Fibroblast of skin of right biceps (primary cell): ENCODE data around the gene CATSPER2.
"Not testable (repeated sequence)": the region's sequence is repeated elsewhere in the genome, so short reads cannot be mapped to it uniquely, and the experiment has no call there.

ENCODE experiments used
- DNase-seq: peaks from one replicate; pipeline ENCODE4 v3.0.0-alpha.2; 2013

Gene CATSPER2

DNA sequence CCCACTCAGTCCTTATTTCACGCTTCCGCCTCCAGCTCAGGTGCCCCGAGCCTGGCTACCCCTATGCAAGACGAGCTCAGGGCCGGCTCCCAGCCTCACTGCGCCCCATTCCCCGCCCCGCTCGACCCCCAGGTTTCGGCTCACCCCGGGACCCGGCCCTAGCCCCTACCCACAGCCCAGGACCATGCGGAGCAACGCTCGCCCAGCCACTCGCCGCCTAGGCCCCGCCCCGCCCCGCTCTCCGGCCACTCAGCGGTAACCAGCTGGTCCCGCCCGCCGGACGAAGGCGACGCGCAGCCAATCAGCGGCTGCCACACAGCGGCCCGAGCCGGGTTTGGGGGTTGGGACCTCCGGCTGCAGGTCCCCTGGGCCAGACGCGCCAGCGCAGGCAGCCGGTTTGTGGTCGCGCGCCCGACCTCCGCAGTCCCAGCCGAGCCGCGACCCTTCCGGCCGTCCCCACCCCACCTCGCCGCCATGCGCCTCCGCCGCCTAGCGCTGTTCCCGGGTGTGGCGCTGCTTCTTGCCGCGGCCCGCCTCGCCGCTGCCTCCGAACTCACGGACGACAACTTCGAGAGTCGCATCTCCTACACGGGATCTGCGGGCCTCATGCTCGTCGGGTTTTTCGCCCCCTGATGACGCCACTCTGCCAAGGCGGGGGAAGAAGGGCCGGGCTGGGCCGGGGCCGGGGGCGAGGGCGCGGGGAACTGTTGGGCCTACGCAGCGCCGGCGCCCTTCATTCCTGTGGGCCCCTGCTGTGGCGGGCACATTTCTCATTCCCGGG, at the start of gene CATSPER2:
Gene CATSPER2, minus strand, starts transcription at position 196 of the 781 bp plus-strand sequence. CDS start 783 bp downstream, outside the sequence.
- no peak for DNase-seq

DNA sequence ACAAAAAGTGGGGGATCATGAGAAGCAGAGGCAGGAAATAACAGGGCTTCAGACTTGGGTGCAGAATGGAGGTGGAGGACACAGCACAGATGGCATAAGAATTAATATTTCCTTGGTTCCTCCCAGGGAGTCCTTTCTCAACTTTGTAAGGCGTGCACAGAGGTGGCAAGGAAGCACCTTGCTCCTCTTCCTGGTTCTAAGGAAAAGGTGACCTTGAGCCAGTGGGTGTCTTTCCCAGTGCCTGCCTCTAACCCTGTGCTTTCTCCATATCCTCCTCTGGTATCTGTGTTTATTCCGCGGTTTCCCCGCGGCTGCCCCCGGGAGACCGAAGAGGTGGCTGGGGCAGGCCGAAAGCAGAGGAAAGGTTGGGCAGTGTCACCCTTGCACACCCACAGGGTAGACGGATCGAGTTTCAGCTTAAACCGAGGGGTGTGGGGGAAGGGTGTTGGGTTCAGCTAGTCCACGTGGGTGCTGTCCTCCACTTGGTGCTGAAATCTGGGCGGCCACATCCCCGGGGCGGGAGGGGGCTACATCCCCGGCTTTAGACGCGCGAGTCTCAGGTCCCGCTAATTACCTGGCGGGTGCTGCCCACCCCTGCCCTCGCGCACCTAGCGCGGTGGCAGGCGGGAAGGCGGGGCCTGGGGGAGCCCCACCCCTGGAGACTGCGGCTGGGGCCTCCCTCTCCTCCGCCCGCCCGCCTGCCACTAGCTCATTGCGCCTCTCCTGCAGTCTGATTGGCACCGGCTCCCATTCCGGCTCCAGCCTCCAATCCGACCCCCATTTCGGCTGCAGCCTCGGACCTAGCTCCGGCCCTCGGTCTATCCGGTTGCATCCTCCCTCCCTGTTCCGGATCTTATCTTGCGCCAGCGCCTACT, 44.7 kb upstream of the CATSPER2 start, which contains the start of gene CKMT1A:
Gene CKMT1A, plus strand, starts transcription at position 712 of the 875 bp plus-strand sequence. CDS start 192 bp downstream, outside the sequence.
- DNase-seq: not testable (repeated sequence)

DNA sequence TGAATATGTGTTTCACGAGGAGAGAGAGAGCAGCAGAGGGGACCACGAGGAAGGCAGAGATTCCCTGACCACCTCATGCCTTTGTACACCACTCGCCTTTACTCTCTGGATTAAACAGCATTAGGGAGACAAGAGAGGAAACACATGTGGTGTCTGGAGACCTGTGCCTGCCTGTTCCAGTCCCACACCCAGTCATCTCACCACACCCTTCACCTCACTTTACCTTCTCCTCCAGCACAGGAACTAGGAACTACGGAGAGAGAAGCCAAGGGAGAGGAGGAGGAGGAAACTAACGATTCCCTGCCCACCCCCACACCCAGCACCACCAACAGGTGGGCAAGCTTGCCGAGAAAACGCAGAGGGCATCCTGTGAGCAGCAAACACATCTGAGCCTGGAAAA, 44.0 kb upstream of the CATSPER2 start:
- not testable (repeated sequence) for DNase-seq

DNA sequence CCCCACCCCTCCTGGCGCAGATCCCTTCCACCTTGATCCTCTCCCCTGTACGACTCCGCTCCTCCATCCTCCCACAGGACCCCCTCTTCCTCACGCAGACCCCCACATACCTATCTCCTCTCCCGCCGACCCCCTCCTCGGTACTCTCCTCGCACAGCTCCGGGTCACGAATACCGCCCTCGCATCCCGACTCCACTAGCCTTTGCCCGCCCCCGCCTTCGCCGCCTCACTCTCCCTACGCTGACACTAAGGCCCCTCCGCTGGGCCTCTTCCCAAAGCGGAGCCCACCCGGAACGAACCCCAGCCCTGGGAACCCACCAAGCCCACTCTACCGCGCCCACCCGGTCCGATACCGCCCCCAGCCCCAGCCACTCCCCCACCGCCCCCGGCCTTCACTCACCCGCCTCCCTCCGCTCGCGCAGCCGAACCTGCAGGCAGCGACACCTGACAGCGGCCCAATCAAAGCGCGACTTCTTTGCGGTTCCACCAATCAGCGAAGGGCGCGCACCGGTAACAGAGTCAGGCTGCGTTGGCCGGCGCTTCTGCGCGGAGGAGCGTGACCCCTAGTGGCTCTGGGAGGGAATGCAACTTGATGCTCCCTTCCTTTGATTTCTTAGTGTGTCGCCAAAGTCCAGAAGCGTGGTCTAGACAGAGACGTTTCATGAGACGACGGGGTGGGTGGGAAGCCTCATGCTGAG, 41.1 kb upstream of the CATSPER2 start:
- DNase-seq: not testable (repeated sequence)

DNA sequence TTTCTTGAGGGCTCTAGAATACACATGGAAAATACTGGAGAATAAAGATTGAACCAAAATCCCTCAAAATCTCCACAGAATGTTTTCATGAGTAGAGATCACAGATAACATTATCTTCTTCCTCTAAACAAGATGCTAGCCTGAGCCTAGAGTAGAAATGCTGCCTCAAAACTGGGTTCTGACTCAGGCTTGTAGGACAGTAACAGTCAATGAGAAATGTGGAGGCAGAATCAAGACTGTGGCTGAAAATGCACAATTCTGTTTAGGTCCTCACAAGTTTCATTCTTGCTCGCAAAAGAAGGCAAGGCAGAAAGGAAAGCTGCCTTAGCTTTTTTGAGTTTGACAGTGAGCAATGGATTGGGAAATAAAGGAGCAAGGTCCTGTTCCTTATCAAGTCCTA, 25.5 kb upstream of the CATSPER2 start:
- not testable (repeated sequence) for DNase-seq

DNA sequence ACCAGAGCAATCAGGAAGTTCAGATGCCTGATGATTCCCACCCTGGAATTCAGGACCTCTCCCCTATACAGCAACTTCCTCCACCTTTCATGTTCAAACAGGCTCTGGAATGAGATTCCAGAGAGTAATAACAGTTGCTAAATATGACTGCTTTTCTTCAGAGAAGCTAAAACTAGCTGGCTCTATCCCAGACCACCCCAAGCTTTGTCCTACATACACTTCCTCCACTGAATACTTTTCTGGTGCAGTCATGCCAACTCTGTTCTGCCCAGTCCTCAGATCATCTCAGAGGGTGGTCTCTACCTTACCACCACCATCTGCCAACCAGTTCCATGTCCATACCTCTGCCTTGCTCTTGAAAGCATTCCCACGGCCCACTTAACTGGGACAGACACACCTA, 17.5 kb upstream of the CATSPER2 start:
- DNase-seq: not testable (repeated sequence)

DNA sequence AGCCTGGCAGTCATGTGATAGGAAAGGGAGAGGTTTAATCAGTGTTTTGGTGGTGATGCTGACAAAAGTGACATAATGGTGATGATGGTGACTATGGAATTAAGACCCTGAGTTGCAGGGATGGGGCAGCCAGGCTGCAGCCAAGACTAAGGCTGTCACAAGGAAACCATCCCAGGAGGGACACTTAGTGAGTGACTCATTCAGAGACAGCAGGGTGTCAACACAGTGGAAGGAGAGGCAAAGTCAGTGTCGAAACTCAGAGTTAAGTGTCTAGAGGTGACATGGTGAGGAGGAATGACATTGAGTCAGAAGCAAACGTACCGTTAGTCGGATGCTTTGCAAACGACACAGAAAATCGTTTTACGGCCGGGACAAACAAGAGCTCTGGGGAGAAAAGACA, 14.7 kb upstream of the CATSPER2 start:
- not testable (repeated sequence) for DNase-seq

DNA sequence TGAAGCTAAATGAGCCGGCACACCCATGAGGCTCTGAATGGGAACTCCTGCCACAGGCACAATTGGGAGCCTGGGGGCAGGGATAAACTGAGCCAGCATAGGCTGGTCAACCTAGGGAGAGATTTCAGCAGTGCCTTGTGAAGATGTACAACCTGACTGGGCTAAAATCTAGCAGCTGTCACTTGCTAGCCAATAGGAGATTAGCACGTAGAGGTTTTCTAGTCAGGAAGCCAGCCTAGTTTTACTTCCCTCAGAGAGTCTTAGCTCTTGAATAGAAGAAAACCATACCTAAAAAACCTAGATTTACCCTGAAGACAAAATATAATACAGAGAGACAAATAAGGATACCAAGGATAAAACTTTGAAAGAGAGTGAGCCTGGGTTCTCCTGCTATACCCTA, 13.6 kb upstream of the CATSPER2 start:
- not testable (repeated sequence) for DNase-seq

DNA sequence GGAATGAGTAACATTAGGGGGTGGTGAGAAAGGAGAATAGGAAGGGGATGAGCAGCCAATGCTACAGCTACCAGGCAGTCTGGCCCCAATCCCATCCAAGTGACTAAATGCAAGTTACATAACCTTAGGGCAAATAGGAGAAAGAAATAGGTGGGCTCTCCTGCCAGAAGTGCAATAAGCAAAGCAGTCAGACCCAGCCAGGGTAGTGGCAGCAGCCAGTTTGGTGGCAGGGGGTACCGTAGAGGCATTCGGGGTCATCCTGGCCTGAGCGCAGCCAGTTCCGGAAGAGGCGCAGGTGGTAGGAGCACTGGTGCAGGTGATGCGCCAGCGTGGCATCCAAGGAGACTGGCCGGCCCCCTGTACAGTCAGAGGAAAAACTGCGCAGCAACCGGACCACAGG, 11.1 kb upstream of the CATSPER2 start:
- not testable (repeated sequence) for DNase-seq

DNA sequence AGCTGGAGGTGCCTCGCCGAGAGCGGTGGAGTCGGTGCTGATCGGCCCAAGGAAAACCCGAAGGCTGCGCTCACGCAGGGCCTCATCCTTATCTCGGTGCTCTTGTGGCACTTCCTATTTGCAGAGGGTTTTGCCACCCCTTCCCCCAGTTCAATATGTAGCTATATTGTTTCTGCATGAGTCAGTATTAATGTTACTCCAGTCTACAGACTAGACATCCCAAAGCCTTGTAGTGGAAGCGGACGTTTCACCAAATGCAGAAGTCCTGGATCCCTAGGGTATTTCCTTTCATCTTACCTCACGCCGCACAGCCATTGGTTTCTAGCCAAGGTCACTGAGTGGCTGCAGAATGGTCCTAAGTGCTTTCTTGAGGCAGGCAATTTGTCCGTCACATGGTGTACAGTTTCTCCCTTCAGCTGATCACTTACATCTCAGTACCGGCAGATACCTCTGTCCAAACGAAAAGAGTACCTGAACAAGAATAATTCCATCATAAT, 834 bp upstream of the CATSPER2 start:
- not testable (repeated sequence) for DNase-seq

DNA sequence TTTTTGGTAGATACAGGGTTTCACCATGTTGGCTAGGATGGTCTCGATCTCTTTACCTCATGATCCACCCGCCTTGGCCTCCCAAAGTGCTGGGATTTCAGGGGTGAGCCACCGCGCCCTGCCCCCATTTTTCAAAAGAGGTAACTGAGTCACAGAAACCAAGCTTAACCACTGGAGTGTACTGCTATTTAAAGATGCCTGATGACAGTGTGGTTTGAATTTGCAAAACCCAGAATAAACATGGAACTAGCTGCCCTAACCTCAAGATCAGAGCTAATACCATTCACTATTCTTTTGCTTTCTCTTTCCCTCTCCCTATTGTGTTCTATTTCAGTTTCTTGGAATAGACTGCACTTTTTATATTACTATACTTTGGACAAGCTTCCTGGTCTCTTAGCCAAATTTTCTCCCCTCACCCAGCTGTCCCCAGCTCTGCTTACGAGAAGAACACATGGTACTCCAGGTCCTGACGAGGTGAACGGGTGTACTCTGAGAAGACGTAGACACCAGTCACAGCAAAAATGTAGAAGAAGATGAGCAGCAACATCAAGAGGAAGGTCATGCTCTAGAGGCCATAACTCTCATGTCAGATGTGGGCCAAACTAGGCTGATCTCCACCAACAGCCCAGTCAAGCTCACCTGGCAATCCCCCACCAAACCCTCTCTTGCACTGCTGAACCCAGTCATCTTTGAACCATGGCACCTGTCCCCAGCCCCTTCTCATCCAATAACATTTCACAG, 10.0 kb downstream of the CATSPER2 start:
- DNase-seq: not testable (repeated sequence)

DNA sequence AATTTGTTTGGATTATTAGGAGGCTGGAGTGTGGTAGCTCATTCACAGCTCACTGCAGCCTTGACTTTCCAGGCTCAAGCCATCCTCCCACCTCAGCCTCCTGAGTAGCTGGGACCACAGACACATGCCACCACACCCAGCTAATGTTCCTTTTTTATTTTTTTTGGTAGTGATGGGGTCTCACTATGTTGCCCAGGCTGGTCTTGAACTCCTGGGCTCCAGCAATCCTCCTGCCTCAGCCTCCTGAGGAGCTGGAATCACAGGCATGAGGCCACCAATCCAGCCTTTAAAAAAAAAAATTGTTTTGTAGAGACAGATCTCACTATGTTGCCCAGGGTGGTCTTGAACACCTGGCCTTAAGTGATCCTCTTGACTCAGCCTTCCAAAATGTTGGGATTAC, 21.7 kb downstream of the CATSPER2 start:
- not testable (repeated sequence) for DNase-seq

DNA sequence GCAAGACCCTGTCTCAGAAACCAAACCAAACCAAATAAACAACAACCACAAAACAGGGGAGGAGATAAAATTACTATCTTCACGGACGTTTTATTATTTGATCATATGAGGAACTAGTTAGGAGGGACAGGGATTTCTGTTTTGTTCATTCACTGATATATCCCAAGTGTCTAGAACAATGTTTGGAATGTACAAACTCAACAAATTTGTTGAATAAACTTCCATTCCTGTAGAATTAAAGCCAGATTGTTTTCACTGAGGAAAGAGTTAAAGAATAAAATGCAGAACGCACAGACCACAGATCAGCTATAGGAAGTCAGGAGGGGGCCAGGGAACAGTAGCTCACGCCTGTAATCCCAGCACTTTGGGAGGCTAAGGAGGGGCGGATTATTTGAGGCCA, 23.5 kb downstream of the CATSPER2 start:
- DNase-seq: peak; percentile 30

DNA sequence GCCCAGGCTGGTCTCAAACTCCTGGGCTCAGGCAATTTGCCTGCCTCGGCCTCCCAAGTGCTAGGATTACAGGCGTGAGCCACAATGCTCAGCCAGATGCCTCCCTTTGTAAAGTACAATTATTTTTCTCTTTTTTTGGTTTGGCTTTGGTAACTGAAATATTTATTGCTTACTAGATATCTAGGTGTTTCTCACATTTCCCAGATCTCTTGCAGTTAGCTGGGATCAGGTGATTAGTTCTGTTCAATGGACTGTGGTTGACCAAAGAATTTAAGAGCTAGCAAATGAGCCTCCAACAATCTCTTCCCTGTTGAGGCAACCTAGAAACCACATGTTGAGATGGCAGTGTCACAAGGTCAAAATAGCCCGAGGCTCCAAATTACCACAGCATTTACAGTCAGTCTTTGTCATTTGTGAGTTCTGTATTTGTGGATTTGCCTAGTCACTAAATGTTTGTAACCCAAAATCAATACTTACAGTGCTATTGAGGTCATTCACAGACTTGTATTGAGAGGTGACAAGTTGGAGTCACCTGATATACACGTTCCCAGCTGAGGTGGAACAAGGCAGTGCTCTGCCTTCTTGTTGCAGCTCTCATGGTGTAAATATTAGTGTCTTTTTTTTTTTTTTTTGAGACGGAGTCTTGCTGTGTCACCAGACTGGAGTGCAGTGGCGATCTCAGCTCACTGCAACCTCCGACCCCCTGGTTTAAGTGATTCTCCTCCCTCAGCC, 26.4 kb downstream of the CATSPER2 start:
- not testable (repeated sequence) for DNase-seq

DNA sequence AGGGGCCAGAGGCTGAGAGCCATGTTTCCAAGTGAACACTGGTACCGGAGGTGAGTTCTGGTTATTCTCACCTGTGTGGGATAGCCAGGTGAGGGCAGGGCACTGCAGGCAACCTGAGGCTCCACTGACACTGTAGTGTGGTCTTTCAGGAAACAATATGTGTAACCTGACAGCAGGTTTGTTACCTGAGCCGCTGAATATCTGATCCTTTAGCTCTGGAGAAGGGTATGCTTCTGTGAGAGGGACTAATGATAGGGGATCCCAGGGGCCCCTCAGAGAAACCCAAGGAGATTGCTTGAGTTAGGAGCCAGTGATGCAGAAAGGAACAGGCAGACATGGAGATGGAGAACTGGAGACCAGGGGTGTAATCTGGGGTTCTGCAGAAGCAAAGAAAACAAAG, 29.9 kb downstream of the CATSPER2 start, which contains the start of gene STRC:
Gene STRC, minus strand, starts transcription at position 101 of the 400 bp plus-strand sequence. Its CDS starts 78 bp downstream, at position 23.
- not testable (repeated sequence) for DNase-seq

DNA sequence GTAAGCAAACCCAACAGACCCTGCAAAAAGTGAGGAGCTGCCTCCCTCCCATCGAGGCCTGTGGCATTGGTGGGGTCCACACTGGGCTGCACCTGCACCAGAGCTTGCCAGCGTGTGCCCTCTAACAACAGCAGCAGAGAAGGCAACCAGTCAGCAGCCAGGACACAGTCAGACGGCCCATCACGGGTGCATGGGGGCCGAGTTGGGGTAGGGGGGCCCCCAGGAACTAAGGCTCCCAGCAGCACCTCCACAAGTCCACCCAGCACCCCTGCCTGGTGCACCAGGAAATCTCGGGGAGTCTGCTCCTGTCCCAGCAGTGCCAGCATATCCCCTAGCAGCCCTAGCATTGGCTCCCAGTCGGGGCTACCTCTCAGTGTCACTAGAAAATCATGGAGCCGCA, 30.9 kb downstream of the CATSPER2 start:
- DNase-seq: not testable (repeated sequence)

DNA sequence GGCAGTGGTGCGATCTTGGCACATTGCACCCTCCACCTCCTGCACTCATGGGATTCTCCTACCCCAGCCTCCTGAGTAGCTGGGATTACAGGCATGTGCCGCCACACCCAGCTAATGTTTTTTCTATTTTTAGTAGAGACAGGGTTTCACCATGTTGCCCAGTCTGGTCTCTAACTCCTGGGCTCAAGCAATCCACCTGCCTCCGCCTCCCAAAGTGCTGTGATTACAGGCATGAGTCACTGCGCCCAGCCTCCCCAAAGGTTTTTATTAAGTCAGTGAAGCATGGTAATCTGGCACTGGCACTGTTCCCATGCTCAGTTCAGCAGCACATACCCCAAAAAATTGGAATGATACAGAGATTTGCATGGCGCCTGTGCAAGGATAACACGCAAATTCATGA, 46.4 kb downstream of the CATSPER2 start:
- DNase-seq: not testable (repeated sequence)

DNA sequence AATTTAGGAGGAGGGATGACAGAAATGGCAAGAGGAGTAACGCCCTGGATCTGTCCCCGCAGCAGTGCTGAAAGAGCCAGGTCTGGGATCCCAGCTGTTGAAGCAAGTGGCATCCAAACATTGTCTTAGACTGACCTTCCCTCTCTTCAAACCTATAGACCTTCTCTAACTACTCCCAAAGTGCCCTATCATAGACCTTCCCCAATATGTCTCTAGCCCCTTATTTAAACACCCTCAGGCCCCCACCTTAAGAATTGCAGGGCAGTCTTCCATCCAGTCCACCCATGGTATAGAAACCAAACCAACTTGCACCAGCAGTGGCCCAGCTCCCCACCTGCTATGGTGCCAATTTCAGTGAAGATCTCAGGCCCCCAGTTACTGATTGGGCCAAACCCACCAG, 48.4 kb downstream of the CATSPER2 start:
- not testable (repeated sequence) for DNase-seq

DNA sequence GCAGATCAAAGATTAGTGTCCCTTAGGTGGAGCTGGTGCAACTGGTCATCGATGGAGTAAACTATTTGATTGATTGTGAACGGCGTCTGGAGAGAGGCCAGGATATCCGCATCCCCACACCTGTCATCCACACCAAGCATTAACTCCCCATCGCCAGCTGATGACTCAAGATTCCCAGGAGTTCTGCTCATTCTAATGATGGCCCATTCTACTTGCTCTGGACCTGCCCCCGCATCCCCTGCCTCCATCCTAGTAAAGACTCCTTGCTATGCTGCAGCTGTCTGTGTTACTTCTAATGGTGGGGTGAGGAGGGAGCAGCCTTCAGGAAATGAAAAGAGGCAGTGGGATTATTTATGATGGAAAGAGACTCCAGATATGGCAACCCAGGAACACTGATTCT, 49.5 kb downstream of the CATSPER2 start:
- DNase-seq: not testable (repeated sequence)

DNA sequence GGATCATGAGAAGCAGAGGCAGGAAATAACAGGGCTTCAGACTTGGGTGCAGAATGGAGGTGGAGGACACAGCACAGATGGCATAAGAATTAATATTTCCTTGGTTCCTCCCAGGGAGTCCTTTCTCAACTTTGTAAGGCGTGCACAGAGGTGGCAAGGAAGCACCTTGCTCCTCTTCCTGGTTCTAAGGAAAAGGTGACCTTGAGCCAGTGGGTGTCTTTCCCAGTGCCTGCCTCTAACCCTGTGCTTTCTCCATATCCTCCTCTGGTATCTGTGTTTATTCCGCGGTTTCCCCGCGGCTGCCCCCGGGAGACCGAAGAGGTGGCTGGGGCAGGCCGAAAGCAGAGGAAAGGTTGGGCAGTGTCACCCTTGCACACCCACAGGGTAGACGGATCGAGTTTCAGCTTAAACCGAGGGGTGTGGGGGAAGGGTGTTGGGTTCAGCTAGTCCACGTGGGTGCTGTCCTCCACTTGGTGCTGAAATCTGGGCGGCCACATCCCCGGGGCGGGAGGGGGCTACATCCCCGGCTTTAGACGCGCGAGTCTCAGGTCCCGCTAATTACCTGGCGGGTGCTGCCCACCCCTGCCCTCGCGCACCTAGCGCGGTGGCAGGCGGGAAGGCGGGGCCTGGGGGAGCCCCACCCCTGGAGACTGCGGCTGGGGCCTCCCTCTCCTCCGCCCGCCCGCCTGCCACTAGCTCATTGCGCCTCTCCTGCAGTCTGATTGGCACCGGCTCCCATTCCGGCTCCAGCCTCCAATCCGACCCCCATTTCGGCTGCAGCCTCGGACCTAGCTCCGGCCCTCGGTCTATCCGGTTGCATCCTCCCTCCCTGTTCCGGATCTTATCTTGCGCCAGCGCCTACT, 55.1 kb downstream of the CATSPER2 start, which contains the start of gene CKMT1B:
Gene CKMT1B, plus strand, starts transcription at position 700 of the 863 bp plus-strand sequence. CDS start 192 bp downstream, outside the sequence.
- not testable (repeated sequence) for DNase-seq
